ENCODE results near the gene RNF7.
"Not testable (repeated sequence)": the region's sequence is repeated elsewhere in the genome, so short reads cannot be mapped to it uniquely, and the experiment has no call there.

RNF7 gene

DNA sequence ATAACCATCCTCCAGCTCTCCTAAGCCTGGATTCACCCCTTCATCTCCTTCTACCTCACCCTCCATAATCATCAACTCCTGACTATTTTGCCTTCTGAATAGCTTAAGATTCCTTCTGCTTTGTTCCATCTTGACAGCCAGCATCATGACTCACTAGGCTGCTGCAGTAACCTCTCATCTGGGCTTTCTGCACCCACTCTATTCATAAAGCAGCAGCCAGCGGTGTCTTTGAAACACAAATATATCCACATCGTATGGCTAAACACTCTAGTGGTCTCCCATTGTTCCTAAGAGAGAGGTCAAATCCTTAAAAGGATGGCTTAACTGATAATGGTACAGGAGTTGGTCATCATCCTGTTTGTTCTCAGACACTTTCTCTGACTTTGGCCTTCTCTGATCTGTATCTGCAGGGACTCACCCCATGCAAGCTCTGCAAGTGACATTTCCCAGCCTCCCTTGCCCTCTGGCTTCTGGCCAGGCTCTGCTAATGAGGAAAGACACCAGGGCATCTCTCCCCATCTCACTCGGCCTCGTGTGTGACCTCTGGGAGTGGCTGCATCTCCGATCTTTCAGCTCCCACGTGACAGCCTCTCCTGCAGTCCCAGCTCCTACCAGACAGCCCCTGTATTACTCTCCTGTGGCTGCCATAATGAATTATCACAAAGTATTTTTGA, 31.3 kb downstream of the RNF7 start:
- intact Hi-C loops (cut with DNase I) = no loop called here
- peak in 12 of 42 donors; percentile 11 to 63 (median 31) for DNase-seq

DNA sequence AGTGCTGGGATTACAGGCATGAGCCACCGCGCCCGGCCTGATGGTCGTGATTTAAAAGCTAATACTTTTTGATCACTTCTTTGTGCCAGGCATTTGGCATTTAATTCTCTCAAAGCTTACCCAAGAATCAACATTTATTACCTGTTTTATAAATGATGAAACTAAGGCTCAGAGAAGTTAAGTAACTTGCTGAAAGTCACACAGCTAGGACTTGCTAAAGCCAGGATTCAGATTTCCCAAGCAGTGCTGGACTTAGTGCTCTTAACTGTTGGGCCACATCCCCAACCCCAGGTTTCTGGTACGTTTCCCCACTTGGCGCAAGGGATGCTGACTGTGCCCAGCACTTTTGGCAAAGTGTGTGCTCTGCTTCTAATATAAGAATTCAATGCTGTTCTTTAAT, 35.6 kb downstream of the RNF7 start:
- no peak for DNase-seq
- intact Hi-C loops (cut with DNase I) = no loop called here

DNA sequence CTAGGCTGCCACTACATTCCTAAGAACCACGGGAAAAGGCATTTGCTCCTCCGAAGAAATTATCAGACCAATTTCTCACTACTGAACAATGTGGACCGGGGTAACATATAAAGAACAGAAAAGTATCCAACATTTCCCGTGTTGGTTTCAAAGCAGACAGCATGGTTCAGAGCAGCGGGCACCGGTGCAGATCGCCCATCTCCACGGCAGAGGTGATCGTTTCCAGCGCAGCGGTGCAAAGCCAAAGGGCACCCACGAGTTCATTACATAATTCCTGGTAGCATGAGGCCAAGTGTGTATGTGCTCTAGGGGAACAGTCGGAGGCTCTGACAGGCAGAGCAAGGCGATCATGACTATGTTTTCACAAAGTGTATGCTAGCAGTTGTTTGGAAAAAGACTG, 38.3 kb downstream of the RNF7 start:
- intact Hi-C loops (cut with DNase I) = no loop called here
- no peak for DNase-seq

DNA sequence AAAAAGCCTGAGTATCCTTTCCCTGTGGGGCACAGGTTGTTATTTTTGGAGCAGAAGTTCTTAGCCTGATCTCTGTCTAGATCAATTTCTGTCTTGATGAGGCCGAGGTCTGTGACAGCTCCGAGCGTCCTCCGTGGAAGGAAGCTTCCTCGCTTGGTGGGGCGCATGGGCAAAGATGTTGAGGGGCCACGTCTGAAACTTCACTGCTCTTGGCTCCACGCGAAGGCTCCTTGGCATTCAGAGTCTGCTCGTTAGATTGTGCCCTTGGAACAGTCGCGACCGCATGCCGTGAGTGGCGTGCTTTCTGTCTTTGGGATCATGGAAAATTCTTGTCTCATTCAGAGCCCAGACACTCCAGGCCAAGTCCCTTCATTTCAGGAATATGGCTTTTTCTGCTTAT, 38.8 kb downstream of the RNF7 start:
- intact Hi-C loops (cut with DNase I) = no loop called here
- DNase-seq = no peak

DNA sequence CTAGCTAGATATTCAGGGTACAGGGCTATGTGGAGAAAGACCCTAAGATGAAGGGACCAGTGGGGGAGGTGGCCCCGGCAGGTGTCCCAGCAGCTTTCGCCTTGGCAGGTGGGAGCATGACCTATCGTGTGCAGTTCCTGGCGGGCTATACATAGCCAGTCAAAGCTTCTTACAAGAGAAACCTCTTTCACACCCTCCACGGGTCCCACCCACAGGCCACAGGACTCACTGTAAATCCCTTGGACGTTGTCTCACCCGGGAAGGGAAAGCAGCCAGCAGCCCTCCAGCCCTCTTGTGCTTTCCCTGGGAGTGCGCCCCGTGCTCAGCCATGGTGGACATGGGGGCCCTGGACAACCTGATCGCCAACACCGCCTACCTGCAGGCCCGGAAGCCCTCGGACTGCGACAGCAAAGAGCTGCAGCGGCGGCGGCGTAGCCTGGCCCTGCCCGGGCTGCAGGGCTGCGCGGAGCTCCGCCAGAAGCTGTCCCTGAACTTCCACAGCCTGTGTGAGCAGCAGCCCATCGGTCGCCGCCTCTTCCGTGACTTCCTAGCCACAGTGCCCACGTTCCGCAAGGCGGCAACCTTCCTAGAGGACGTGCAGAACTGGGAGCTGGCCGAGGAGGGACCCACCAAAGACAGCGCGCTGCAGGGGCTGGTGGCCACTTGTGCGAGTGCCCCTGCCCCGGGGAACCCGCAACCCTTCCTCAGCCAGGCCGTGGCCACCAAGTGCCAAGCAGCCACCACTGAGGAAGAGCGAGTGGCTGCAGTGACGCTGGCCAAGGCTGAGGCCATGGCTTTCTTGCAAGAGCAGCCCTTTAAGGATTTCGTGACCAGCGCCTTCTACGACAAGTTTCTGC, 40.1 kb downstream of the RNF7 start:
- intact Hi-C loops (cut with DNase I) = no loop called here
- no peak for DNase-seq

DNA sequence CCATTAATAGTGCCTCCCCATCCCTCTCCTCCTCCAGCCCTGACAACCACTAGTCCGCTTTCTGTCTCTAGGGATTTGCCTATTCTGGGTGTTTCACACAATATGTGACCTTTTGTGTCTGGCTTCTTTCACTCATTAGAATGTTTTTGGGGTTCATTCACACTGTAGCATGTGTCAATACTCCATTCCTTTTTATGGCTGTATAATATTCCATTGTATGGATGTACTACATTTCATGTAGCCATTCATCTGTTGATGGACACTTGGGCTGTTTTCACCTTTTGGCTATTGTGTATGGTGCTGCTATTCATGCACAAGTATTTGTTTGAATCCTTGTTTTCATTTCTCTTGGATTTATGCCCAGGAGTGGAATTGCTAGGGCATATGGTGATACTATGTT, 41.6 kb downstream of the RNF7 start:
- intact Hi-C loops (cut with DNase I) = no loop called here

DNA sequence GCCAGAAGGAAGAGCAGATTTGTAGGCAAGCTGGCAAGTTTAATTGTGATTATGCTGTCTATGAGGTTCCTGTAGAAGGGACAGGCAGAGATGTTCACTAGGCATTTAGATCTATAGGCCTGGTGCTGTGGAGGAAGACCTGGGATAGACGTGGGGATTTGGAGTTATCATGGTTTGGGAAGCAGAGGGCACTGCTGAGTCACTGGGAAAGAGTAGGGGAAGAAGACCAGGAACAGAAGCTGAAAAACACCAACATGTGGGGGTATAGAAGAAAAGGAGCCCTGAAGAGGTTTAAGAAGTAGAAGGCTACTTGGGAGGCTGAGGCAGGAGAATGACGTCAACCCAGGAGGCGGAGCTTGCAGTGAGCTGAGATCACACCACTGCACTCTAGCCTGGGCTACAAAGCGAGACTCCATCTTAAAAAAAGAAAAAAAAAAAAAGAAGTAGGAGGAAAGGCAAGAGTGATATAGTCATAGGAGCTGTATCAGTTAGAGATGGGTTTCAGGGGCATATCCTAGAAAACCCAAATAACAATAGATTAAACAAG, 44.4 kb downstream of the RNF7 start:
- DNase-seq = no peak
- intact Hi-C loops (cut with DNase I) = no loop called here

More for the DNA sequence above, 41.6 kb downstream of the RNF7 start:
- no peak for DNase-seq

DNA sequence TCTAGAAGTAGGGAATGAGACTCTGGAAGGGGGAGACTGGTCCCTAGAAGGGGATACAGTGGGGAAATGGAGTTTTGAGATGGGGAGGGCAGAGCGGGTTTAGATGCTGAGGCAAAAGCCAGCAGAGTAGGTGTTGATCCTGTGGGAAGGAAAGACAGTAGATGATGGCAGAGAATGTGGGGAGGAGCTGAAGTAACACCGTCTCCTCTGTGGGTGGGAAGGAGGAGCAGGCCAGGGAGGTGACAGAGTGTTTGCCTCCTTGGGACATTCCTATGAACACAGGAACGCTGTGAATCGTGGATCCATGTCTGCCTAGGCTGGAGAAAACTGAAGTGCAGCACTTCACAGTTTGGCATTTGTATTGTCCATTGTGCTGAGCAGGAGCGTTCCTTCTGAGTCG, 45.5 kb downstream of the RNF7 start:
- intact Hi-C loops (cut with DNase I) = no loop called here
- peak in 4 of 42 donors; percentile 24 to 58 (median 27) for DNase-seq

DNA sequence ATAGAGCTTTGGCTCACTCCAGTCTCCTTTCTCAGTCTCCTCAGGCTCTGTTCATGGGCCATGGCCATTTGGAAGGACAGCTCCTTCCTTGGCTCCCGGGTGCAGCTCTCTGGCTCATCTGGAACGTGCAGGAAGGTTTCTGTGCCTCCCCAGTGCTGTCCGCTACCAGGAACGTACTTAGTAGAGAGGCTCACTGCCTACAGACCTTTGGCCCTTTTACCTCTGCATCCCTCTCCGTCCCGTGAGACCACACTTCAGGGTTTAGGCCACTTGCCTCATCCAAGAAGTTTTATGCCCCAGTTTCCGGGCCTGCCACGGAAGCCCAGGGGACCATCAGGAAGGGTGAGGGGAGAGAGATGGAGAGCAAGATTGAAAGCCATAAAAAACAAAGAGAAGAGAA, 46.0 kb downstream of the RNF7 start:
- DNase-seq = no peak
- intact Hi-C loops (cut with DNase I) = no loop called here

DNA sequence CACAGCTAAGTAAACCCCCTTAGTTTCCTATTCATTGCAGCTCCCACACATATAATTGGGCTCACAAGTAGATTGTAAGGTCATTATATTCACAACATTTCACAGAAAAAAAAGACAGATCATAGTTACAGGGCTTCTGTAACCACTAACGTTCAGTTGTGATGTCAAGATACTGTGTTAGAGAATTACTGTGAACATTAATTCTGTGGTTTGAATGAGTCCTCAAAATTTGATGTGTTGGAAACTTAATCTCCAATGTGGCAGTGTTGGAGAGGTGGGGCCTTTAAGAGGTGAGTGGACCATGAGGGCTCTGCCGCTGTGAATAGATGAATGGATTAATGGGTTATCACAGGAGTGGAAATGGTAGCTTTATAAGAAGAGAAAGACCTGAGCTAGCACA, 46.4 kb downstream of the RNF7 start:
- DNase-seq = no peak
- intact Hi-C loops (cut with DNase I) = no loop called here

DNA sequence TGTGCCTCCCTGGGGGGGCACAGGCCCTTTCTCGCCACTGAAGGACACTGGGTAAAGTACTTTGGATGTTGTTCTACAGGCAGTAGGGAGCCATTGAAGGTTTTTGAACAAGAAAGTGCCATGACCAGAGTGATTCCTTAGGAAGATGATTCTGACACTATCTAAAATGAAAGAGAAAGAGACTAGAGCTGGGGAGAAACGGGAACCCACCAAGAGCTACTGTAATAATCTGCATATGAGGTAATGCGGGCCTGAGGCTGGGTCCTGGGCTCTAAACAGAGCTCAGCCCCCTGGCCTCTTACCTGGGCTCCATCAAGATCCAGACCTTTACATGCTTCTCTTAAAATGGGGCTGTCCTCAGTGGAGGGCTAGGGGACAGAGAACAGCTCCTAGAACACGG, 50.1 kb downstream of the RNF7 start:
- intact Hi-C loops (cut with DNase I) = no loop called here
- DNase-seq = no peak

DNA sequence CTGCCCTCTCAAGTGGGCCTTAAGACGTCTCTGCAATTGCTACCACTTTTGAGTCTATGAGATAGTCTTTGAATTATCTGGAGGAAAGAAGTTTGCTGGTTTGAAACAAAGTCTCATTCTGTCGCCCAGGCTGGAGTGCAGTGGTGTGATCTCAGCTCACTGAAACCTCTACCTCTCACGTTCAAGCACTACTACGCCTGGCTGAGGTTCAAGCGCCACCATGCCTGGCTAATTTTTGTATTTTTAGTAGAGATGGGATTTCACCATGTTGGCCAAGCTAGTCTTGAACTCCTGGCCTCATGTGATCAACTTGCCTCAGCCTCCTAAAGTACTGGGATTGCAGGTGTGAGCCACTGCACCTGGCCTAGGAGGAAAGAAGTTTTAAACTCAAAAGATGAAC, 50.7 kb downstream of the RNF7 start:
- DNase-seq = not testable (repeated sequence)

DNA sequence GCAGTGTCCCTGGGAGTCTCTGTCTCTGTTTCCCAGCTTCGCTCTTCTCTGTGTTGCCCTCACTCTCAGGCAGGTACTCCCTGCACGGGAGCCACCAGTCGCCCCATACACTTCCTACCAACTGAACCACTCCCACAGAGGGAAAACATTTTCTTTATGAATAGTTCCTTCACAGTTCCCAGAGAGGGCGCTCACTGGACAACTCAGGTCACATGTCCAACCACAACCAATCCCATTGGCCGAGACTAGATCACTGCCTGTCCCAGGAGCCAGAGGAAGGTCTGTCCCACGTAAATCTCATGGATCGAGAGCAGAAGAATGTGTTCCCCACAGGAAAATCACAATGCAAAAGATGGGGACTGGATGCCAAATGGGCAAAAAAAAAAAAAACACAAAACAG, 51.2 kb downstream of the RNF7 start:
- DNase-seq = no peak
- intact Hi-C loops (cut with DNase I) = no loop called here

More for the DNA sequence above, 50.7 kb downstream of the RNF7 start:
- intact Hi-C loops (cut with DNase I) = not testable (repeated sequence)

DNA sequence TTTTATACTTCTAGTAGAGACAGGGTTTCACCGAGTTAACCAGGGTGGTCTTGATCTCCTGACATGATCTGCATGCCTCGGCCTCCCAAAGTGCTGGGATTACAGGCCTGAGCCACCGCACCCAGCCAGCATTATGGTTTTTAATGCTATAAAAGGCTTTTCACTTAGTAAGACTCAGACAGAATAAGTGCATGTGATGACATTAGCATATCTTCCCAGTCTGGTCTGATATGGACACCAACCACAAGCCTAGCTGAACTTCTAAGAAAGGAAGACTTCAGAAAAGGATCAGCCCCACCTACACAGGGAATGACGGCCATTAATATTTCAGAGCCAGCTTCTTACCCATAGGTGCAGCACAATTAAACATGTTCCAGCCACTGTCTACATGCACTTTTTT, 52.1 kb downstream of the RNF7 start:
- no peak for DNase-seq
- intact Hi-C loops (cut with DNase I) = no loop called here

DNA sequence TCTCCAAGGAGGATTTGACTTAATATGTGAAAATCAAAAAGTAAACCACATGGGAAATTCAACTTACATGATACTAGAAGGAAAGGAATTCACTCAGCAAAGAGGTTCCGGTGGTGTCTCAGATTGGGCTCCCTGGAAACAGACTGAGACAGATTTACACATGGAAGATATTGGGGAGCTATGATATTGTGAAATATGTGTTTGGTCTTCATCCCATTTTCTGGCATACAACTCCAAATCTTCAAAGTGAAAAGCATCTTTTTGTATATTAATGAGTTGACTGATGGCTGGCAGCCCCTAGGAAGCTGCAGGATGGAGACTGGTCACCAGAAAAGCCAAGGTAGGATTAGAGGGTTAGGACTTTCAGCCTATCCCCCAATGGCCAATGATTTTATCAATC, 54.4 kb downstream of the RNF7 start:
- no peak for DNase-seq
- intact Hi-C loops (cut with DNase I) = no loop called here

DNA sequence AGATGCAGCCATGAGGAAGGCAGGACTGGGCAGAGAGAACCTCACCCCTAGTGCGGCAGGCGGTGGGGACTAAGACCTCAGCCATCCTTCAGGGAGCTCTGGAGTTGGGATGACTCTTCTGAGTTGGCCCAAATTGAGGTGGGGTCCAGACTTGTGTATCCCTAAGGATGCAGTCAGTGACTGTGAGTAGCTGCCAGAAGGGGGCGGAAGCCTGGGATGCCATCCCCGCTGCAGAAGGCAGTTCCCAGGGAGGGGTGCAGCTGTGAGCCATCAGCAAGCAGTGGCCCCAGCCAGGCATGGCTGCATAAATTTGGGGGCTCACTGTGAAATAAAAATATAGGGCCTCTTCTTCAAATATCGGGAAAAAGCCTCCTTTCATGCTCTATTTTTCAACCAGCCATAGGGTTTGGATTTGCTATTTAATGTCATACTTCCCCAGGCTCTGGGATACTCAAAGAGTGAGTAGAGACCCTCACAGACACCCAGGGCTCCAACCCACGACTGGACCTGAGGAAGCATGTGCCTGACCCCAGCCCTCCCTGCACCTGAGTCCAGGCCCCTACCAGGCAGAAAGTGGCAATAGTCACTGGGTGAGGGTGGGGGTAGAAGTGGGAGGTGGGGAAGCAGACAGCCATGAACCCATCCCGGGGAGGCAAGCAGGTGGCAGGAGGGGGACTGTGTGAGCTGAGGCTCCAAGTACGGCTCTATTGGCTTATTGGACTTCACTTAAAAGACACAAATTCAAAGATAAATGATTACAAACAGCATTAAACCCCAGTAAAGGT, 55.6 kb downstream of the RNF7 start:
- DNase-seq = no peak
- intact Hi-C loops (cut with DNase I) = no loop called here

DNA sequence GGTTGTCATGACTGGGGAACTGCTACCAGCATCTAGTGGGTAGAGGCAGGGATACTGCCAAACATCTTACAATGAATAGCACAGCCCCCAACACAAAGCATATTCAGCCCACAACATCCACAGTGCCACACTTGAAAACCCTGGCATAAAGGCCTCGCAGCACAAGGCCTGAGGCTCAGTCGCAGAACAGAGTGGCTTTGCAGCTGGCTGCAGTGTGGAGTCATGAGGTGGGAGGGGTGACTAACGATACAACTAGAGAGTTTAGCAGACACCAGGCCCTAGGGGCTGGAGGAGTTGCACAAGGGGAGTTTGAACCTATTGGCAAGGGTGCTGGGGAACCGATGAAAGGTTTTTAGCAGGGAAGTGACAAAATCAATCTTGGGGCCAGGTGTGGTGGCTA, 57.2 kb downstream of the RNF7 start:
- intact Hi-C loops (cut with DNase I) = no loop called here
- DNase-seq = no peak

DNA sequence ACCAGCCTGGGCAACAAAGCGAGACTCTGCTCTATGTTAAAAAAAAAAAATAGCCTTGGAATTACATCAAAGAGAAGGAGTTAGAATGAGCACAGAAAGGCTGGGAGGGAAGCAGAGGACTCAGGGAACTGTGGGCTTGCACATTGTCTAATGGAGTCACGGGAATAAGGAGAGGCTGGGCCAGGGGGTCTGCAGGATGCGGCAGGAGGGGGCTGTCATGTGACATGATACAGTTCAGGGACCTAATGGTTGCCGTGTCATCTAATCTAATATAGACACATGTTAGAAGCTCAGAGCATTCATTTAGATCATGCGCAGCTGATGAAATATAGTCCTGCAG, 57.6 kb downstream of the RNF7 start:
- intact Hi-C loops (cut with DNase I) = no loop called here
- no peak for DNase-seq

DNA sequence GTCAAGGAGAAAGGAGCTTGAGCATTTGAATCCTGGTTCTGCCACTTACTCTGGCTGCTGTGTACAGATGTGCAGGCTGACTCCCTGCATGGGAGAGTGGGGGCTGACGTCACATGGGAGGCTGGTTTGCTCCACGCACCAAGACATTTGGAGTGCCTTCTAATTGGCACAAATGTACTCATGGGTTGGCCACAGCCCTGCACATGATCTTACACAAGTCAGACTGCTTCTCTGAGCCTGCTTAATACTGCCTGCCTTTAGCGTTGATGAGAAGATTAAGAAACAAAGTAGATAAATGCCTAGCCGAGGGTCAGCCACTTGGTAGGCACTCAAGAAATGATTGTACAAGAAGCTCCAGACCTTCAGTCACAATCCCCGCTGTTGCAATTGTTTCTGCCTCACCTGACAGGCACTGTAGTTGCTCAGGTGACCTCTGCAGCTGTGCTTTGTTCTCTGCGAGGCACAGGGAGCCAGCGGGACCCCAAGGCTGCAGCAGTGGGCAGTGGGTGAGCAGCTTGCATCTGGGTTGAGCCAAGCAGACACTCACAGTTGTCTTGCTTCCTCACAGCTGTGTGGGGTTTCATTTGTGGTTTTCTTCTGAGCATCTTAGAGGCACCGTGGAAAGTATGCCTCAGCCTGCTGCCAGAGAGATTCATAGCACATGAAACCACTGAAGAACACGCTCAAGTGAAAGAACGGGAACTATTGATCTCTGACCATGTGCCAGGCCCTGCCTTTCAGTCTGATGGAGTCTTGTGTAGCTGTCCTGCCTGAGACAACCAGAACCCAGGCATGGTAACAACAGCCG, 58.2 kb downstream of the RNF7 start:
- intact Hi-C loops (cut with DNase I) = no loop called here
- peak in 3 of 42 donors; percentile 1 to 15 (median 9) for DNase-seq
